K562 (cell line): ENCODE measurements around the gene GDF15. TPM values are rescaled to one million over a fixed set of nuclear protein-coding genes. Genes with fewer than 3 reads are reported as not detected.

Experiments
- CHD4 ChIP-seq: fragments of 200-600 bp; sonication (generic); IDR thresholded peaks from 3 replicates; pipeline ENCODE4 v1.6.1; 2012; ENCODE audit warnings: low read depth, mild to moderate bottlenecking, mixed read lengths, low read length, inconsistent platforms; ENCODE audit not compliant: insufficient read depth, insufficient replicate concordance, poor library complexity, severe bottlenecking
- CSDE1 ChIP-seq, 2 experiments: fragments of 450-650 bp; IDR thresholded peaks; 2 replicates each; pipeline ENCODE4 v1.6.1; 2016; ENCODE audit warnings: mild to moderate bottlenecking in 1 of 2
- ELF1 ChIP-seq: fragments of 200-800 bp; sonication (Bioruptor generic); IDR thresholded peaks from 2 replicates; pipeline ENCODE4 v1.6.1; 2016; ENCODE audit warnings: missing genetic modification characterization, missing compliant biosample characterization
- KLF16 ChIP-seq: IDR thresholded peaks from 2 replicates; pipeline ENCODE4 v1.6.1; 2016; ENCODE audit warnings: antibody characterized with exemption
- NR2C2 ChIP-seq, 2 experiments: fragments of 200-800 bp in 1 of 2; sonication (Bioruptor generic) in 1 of 2; sonication (generic) in 1 of 2; formaldehyde crosslinking in 1 of 2; IDR thresholded peaks; 2 replicates each; pipeline versions ENCODE4 v1.6.1 to v1.8.0; 2016 to 2022; ENCODE audit warnings: mild to moderate bottlenecking in 1 of 2, missing compliant biosample characterization in 1 of 2, missing genetic modification characterization in 1 of 2, missing genetic modification reagents in 1 of 2
- POLR2G ChIP-seq: fragments of 200-400 bp; formaldehyde crosslinking; IDR thresholded peaks from 2 replicates; pipeline ENCODE4 v1.6.1; 2017; ENCODE audit warnings: low read depth, mild to moderate bottlenecking, antibody characterized with exemption, low read length, moderate library complexity
- RBFOX2 ChIP-seq: fragments of 200-400 bp; formaldehyde crosslinking; IDR thresholded peaks from 2 replicates; pipeline ENCODE4 v1.6.1; 2017; ENCODE audit warnings: low read depth, mild to moderate bottlenecking, low read length, moderate library complexity
- SIRT6 ChIP-seq: IDR thresholded peaks from one replicate; pipeline ENCODE4 v1.6.1; 2012; ENCODE audit warnings: low read depth, mild to moderate bottlenecking, control low read depth, inconsistent platforms, low read length, moderate library complexity
- STAT6 ChIP-seq: sonication (generic); formaldehyde crosslinking; IDR thresholded peaks from 2 replicates; pipeline ENCODE4 v1.8.1; 2023; ENCODE audit warnings: mild to moderate bottlenecking, missing genetic modification reagents
- TAF15 ChIP-seq: fragments of 200-400 bp; formaldehyde crosslinking; IDR thresholded peaks from 2 replicates; pipeline ENCODE4 v1.6.1; 2017; ENCODE audit warnings: mild to moderate bottlenecking, low read depth, low read length, moderate library complexity
- TAL1 ChIP-seq: fragments of 450-650 bp; IDR thresholded peaks from 2 replicates; pipeline ENCODE4 v1.6.1; 2016; ENCODE audit warnings: mild to moderate bottlenecking
- TFAP4 ChIP-seq: sonication (generic); formaldehyde crosslinking; IDR thresholded peaks from 2 replicates; pipeline ENCODE4 v1.8.0; 2022; ENCODE audit warnings: missing genetic modification reagents, mild to moderate bottlenecking, moderate library complexity, borderline replicate concordance
- ZFPM2 ChIP-seq: fragments of 250-450 bp; sonication (Bioruptor Pico); IDR thresholded peaks from 2 replicates; pipeline ENCODE4 v1.5.1; 2022; ENCODE audit warnings: mild to moderate bottlenecking
- ZNF224 ChIP-seq: sonication (generic); formaldehyde crosslinking; IDR thresholded peaks from 2 replicates; pipeline ENCODE4 v1.8.0; 2022; ENCODE audit warnings: mild to moderate bottlenecking, missing genetic modification reagents
- ZNF24 ChIP-seq: fragments of 450-650 bp; IDR thresholded peaks from 2 replicates; pipeline ENCODE4 v1.6.1; 2016
- ZSCAN29 ChIP-seq: fragments of 450-650 bp; IDR thresholded peaks from 2 replicates; pipeline ENCODE4 v1.6.1; 2017
- ZZZ3 ChIP-seq: fragments of 450-650 bp; IDR thresholded peaks from 2 replicates; pipeline ENCODE4 v1.6.1; 2016; ENCODE audit warnings: antibody characterized with exemption, mild to moderate bottlenecking, moderate library complexity
- polyA plus RNA-seq, 8 experiments: library from polyadenylated mRNA; depleted of rRNA in 4 of 8; stranded (reverse) in 5 of 8; unstranded in 3 of 8; fragments of >200 nt; fragmentation: Nextera tagmentation in 2 of 8; fragmentation: Illumina TruSeq in 1 of 8; extraction: Ambion mirVana in 2 of 8; extraction: Trizol in 1 of 8; gene quantifications; 2 replicates each; pipeline versions ENCODE4 v1.2.1 to v1.2.3, GENCODE V29; 2011 to 2014; ENCODE audit warnings: inconsistent platforms in 1 of 8, missing spikeins in 1 of 8
- total RNA-seq, 7 experiments: library from RNA; depleted of rRNA in 6 of 7; stranded (reverse); fragments of >200 nt in 6 of 7; fragmentation: Illumina TruSeq in 2 of 7; extraction: Trizol in 2 of 7; gene quantifications; 2 replicates each; pipeline versions ENCODE4 v1.2.1 to v1.2.3, GENCODE V29; 2011 to 2021; ENCODE audit warnings: low replicate concordance in 1 of 7
- TF ChIP-seq, protein P1 (sequence below): fragments of 450-650 bp; IDR thresholded peaks from one replicate; pipeline ENCODE4 v1.6.1; 2018; ENCODE audit warnings: mild to moderate bottlenecking, moderate library complexity; ENCODE audit not compliant: partially characterized antibody
- TF ChIP-seq, protein P2 (sequence below): fragments of 250-450 bp; sonication (Bioruptor Pico); IDR thresholded peaks from 2 replicates; pipeline ENCODE4 v1.4.0; 2020; ENCODE audit warnings: mild to moderate bottlenecking, moderate library complexity
- TF ChIP-seq, protein P3 (sequence below): conservative IDR thresholded peaks from 2 replicates; pipeline ENCODE4 v1.6.1; 2011; ENCODE audit warnings: low read depth, mild to moderate bottlenecking, low read length; ENCODE audit not compliant: control insufficient read depth

Gene GDF15
- total and polyA plus RNA-seq, 9 of the 15 experiments (the other 6 are each of a cell fraction or from before 2014, with no cell fraction given) = 2.3 to 82.4 (median 12.5) TPM

DNA sequence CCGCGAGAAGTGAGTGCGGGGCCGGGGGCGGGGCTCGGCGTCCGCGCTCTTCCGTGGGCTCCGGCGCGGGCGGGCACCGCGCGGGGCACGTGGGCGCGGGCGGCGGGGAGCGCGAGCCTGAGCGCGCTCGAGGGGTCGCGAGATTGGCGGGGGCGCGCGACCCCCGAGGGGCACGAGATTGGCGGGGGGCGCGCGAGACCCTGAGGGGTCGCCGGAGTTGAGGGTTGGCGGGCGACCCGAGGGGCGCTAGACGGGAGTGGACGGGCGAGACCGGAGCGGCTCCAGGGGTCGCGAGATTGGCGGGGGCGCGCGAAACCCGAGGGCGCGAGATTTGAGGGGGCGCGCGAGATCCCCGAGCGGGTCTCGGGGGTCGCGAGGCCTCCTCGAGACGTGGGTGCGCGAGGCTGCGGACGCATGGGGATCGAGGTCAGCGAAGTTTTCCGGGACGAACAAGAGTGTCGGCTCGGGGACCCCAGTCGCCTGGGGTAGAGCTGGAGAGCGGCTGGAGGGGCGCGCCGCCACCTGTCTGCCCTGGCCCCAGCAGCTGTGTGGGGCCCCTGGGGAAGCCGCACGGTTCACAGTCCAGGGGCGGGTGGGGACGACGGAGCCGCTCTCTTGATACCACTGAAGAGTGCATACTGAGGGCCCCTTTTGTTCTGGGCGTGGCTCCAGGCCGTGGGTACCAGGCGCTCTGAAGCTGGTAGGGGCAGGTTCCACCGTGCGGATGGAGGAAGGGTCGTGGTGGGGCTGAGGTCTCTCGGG, 33.9 kb downstream of the GDF15 start (continued):
- TF ChIP-seq STAT6 (CRISPR knock-in tag) = no peak
- no peak for TF ChIP-seq ZFPM2
- no peak for TF ChIP-seq KLF16
- TF ChIP-seq ZSCAN29 = no peak
- no peak for TF ChIP-seq NR2C2 (CRISPR knock-in tag; IDR thresholded peaks at IDR 0.05)
- 0 out of 2 replicates have a peak, but pooled peaks have one; percentile 33 for TF ChIP-seq NR2C2 (tag; IDR thresholded peaks at IDR 0.05)
- TF ChIP-seq, protein P1, sequence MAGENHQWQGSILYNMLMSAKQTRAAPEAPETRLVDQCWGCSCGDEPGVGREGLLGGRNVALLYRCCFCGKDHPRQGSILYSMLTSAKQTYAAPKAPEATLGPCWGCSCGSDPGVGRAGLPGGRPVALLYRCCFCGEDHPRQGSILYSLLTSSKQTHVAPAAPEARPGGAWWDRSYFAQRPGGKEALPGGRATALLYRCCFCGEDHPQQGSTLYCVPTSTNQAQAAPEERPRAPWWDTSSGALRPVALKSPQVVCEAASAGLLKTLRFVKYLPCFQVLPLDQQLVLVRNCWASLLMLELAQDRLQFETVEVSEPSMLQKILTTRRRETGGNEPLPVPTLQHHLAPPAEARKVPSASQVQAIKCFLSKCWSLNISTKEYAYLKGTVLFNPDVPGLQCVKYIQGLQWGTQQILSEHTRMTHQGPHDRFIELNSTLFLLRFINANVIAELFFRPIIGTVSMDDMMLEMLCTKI = no peak
- TF ChIP-seq, protein P2, sequence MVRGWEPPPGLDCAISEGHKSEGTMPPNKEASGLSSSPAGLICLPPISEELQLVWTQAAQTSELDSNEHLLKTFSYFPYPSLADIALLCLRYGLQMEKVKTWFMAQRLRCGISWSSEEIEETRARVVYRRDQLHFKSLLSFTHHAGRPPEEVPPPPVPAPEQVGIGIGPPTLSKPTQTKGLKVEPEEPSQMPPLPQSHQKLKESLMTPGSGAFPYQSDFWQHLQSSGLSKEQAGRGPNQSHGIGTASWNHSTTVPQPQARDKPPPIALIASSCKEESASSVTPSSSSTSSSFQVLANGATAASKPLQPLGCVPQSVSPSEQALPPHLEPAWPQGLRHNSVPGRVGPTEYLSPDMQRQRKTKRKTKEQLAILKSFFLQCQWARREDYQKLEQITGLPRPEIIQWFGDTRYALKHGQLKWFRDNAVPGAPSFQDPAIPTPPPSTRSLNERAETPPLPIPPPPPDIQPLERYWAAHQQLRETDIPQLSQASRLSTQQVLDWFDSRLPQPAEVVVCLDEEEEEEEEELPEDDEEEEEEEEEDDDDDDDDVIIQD (CRISPR knock-in tag) = no peak
- TF ChIP-seq CHD4 = no peak
- TF ChIP-seq TFAP4 = peak; percentile 78; the same call in 1 of the 2 replicates
- TF ChIP-seq ELF1 (tag) = no peak
- TF ChIP-seq SIRT6 = no peak
- no peak for TF ChIP-seq TAL1
- TF ChIP-seq, protein P3, sequence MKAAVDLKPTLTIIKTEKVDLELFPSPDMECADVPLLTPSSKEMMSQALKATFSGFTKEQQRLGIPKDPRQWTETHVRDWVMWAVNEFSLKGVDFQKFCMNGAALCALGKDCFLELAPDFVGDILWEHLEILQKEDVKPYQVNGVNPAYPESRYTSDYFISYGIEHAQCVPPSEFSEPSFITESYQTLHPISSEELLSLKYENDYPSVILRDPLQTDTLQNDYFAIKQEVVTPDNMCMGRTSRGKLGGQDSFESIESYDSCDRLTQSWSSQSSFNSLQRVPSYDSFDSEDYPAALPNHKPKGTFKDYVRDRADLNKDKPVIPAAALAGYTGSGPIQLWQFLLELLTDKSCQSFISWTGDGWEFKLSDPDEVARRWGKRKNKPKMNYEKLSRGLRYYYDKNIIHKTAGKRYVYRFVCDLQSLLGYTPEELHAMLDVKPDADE = no peak
- peak; percentile 49; the same call in 1 of the 2 replicates for TF ChIP-seq POLR2G
- TF ChIP-seq ZZZ3 = no peak
- TF ChIP-seq TAF15 = no peak
- no peak for TF ChIP-seq ZNF224 (CRISPR knock-in tag)
- peak; percentile 72 for TF ChIP-seq RBFOX2
- no peak for TF ChIP-seq CSDE1 (IDR thresholded peaks at IDR 0.05)
- TF ChIP-seq ZNF24 = no peak
